PC-3 (cell line): ENCODE measurements around the gene RALGDS. TPM values are rescaled to one million over a fixed set of nuclear protein-coding genes. Genes with fewer than 3 reads are reported as not detected.

ENCODE experiments used
- ATAC-seq: fragments of 200-7000 bp; cut with Tn5 transposase; 2 replicates; pipeline ENCODE4 v1.9.1; 2020; ENCODE audit warnings: mild to moderate bottlenecking, moderate library complexity
- BruUV-seq: library from RNA; stranded (reverse); fragments of 400-500 nt; replicated peaks from 2 replicates; lab custom pipeline; 2021; lab: Mats Ljungman, UMichigan
- CTCF ChIA-PET: fragments of 300-600 bp; sonication (Branson Sonifier 250); formaldehyde crosslinking; loops from one replicate; lab custom pipeline; 2022; ENCODE audit warnings: antibody characterized with exemption; lab: Charles Lee
- POLR2A ChIA-PET: fragments of 300-600 bp; sonication (Branson Sonifier 250); formaldehyde crosslinking; loops from one replicate; lab custom pipeline; 2022; ENCODE audit warnings: antibody characterized with exemption; ENCODE audit not compliant: unreplicated experiment; lab: Charles Lee
- DNase-seq: peaks from one replicate; pipeline ENCODE4 v3.0.0-alpha.2; 2015
- H2AFZ ChIP-seq: fragments of 300-600 bp; sonication (generic); 2 replicates; pipeline ENCODE4 v1.6.0; 2016; ENCODE audit warnings: antibody characterized with exemption, low read length
- H3F3A ChIP-seq: fragments of 300-600 bp; sonication (generic); one replicate; pipeline ENCODE4 v1.6.0; 2017; ENCODE audit warnings: antibody characterized with exemption, low read length, control low read depth, mild to moderate bottlenecking; ENCODE audit not compliant: unreplicated experiment
- H3K27ac ChIP-seq: fragments of 300-600 bp; sonication (generic); 2 replicates; pipeline ENCODE4 v1.5.1; 2016; ENCODE audit warnings: mild to moderate bottlenecking, low read length
- H3K27me3 ChIP-seq: fragments of 300-600 bp; sonication (generic); 2 replicates; pipeline ENCODE4 v1.6.1; 2016; ENCODE audit warnings: low read length, mixed read lengths
- H3K36me3 ChIP-seq: fragments of 300-600 bp; sonication (generic); 2 replicates; pipeline ENCODE4 v1.6.1; 2016; ENCODE audit warnings: low read depth, mixed run types, low read length, mixed read lengths
- H3K4me1 ChIP-seq: fragments of 300-600 bp; sonication (generic); 2 replicates; pipeline ENCODE4 v1.5.1; 2016; ENCODE audit warnings: low read length; ENCODE audit not compliant: insufficient read depth
- H3K4me2 ChIP-seq: fragments of 300-600 bp; sonication (generic); 2 replicates; pipeline ENCODE4 v1.6.0; 2016; ENCODE audit warnings: low read length
- H3K4me3 ChIP-seq: fragments of 300-600 bp; sonication (generic); 2 replicates; pipeline ENCODE4 v1.5.1; 2016; ENCODE audit warnings: mild to moderate bottlenecking, low read length, mixed read lengths
- H3K79me2 ChIP-seq: fragments of 300-600 bp; sonication (generic); 2 replicates; pipeline ENCODE4 v1.6.1; 2017; ENCODE audit warnings: low read length, mixed read lengths
- H3K9ac ChIP-seq: fragments of 300-600 bp; sonication (generic); 2 replicates; pipeline ENCODE4 v1.6.0; 2016; ENCODE audit warnings: mild to moderate bottlenecking, low read length
- H3K9me2 ChIP-seq: fragments of 300-600 bp; sonication (generic); replicated peaks from 2 replicates; pipeline ENCODE4 v1.6.1; 2016; ENCODE audit warnings: mixed run types, low read length, mixed read lengths
- H3K9me3 ChIP-seq: fragments of 300-600 bp; sonication (generic); 2 replicates; pipeline ENCODE4 v1.6.1; 2016; ENCODE audit warnings: low read length, mixed read lengths
- H4K20me1 ChIP-seq: fragments of 300-600 bp; sonication (generic); 2 replicates; pipeline ENCODE4 v1.6.1; 2016; ENCODE audit warnings: low read length, mixed read lengths
- EZH2 ChIP-seq: fragments of 300-600 bp; sonication (generic); IDR thresholded peaks from one replicate; pipeline ENCODE4 v1.6.1; 2017; ENCODE audit warnings: antibody characterized with exemption, mild to moderate bottlenecking, low read length; ENCODE audit not compliant: unreplicated experiment
- EZH2phosphoT487 ChIP-seq: fragments of 300-600 bp; sonication (generic); IDR thresholded peaks from 2 replicates; pipeline ENCODE4 v1.6.1; 2018; ENCODE audit warnings: mild to moderate bottlenecking, antibody characterized with exemption, low read length, borderline replicate concordance
- intact Hi-C: fragments of 100-400 bp; cut with micrococcal nuclease; formaldehyde crosslinking; loops from 2 replicates; pipeline ENCODE4 v1.9.0; 2023
- total RNA-seq: library from RNA; depleted of rRNA; stranded (reverse); fragments of >200 nt; gene quantifications from 2 replicates; pipeline ENCODE4 v1.2.3, GENCODE V29; 2014
- TF ChIP-seq, protein P1 (sequence below): fragments of 300-600 bp; sonication (generic); conservative IDR thresholded peaks from 2 replicates; pipeline ENCODE4 v1.5.1; 2017; ENCODE audit warnings: antibody characterized with exemption, low read depth, mild to moderate bottlenecking, low read length

RALGDS gene
- total RNA-seq, 1 experiment from 2014 or later: 32.2 TPM

DNA sequence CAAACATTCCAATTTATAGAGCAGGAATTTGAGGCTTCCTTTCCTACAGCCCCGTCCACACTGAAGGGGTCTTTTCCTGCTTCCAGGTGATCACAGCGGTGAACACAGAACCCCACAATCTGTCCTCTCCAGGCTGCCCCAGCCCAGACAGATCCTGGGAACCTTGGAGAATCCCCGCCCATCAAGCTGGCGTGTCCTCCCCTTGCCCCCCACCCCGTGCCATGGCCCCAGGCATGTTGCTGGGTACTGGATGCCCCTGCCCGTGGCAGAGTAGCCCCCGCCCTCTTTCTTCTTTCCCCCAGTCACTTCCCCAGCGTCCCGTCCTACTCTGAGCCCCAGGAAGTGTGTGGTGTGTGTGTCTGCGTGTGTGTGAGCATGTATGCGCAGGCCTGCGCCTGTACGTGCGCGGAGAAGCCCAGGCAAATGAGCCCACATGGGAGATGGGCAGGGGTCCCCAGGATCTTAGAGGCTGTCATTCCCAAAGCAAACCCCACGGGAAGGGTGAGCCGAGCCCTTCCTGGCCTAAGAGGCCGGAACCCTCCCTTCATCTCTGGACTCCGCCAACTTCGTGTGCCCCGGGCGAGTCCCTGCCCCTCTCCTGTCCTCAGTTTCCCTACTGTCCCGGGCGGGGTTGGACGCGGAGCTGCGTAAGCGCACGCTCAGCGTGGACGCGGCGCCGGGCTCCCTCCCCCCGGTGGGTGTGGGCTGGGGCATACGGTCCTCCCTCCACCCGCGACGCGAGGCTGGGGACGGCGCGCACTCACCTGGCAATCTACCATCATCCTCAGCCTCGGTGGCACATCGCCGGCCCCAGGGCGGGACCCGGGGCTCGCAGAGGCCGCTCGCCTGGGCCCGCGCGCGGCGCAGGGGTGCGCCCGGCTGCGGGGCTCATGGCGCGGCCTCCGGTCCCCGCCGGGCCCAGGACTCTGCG is 27.4 kb upstream of the RALGDS start:
- intact Hi-C loops: loop anchor here (2.0 kb wide), 2 partner anchors 28 to 118 kb away; partner anchors contain the start of genes GTF3C5 and RALGDS
- no peaks in the 10 kb centered on the region for H3F3A ChIP-seq
- peak overlapping the region; percentile 100 for H3K4me2 ChIP-seq
- ChIA-PET POLR2A (interaction anchor here (0.5 to 1.0 kb wide), 2 partner anchors 15 to 28 kb away, joined by 3 to 5 read pairs; no protein-coding TSS in a partner anchor), CTCF (interaction anchor here (0.9 kb wide), 1 partner anchor 13 kb away, joined by 5 read pairs; no protein-coding TSS in a partner anchor)
- peaks cover 47% of the 10 kb centered on the region for H3K79me2 ChIP-seq
- H3K9me2 ChIP-seq: no peaks in the 10 kb centered on the region
- no TSS peak for BruUV-seq
- peaks cover 9% of the 10 kb centered on the region for H4K20me1 ChIP-seq
- H2AFZ ChIP-seq: peak overlapping the region; percentile 42; the same call in 1 of the 2 replicates
- DNase-seq (no peak), ATAC-seq (peak; percentile 10)
- no peak for TF ChIP-seq EZH2
- TF ChIP-seq, protein P1, sequence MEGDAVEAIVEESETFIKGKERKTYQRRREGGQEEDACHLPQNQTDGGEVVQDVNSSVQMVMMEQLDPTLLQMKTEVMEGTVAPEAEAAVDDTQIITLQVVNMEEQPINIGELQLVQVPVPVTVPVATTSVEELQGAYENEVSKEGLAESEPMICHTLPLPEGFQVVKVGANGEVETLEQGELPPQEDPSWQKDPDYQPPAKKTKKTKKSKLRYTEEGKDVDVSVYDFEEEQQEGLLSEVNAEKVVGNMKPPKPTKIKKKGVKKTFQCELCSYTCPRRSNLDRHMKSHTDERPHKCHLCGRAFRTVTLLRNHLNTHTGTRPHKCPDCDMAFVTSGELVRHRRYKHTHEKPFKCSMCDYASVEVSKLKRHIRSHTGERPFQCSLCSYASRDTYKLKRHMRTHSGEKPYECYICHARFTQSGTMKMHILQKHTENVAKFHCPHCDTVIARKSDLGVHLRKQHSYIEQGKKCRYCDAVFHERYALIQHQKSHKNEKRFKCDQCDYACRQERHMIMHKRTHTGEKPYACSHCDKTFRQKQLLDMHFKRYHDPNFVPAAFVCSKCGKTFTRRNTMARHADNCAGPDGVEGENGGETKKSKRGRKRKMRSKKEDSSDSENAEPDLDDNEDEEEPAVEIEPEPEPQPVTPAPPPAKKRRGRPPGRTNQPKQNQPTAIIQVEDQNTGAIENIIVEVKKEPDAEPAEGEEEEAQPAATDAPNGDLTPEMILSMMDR: no peak
- TF ChIP-seq EZH2phosphoT487: no peak
- H3K27ac ChIP-seq: peak overlapping the region; percentile 69
- peak overlapping the region; percentile 86 for H3K9ac ChIP-seq
- no peaks in the 10 kb centered on the region for H3K27me3 ChIP-seq
- no peaks in the 10 kb centered on the region; the same call in 1 of the 2 replicates for H3K36me3 ChIP-seq
- H3K9me3 ChIP-seq: no peaks in the 10 kb centered on the region
- H3K4me3 ChIP-seq: peak overlapping the region; percentile 91
- peaks cover 22% of the 10 kb centered on the region for H3K4me1 ChIP-seq

DNA sequence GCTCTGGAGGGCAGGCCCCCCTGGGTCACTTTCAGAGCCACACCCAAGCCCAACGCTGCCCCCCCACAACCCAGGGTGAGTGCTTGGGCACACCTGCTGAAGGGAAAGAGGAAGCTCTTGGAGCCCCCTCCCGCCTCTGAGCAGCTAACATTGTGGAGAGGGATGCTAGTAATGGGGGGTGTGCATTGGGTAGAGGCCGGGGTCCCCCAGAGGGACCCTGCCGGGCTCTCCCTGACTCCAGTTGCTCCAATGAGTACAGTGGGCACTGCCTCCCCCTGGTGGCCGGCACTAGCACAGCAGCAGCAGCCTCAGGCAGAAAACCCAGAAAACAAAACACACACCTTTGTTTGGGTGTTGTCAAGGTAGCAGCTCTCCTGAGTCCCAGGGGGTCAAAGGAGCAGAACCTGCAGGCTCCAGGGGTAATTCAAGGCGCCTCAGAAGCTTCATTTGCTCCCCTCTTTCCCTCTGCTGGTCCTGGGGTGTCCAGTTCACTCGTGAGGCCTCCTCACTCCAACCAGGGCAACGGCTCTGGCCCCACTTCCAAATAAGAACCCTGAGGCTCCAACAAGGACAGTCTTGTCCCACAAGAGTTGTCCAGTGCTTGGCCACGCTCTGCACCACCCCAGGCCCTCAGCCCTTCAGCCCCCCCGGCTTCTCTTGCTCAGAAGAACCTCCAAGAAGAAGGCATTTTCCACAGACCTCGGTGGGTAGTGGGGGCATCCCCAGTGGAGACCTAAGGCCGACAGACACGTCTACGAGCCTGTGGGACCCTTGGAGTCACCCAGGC is 26.6 kb upstream of the RALGDS start:
- Histone ChIP-seq H3K9me2 (no peaks in the 10 kb centered on the region), H3K4me3 (peak overlapping the region; percentile 91), H3K27me3 (no peaks in the 10 kb centered on the region), H3K36me3 (no peaks in the 10 kb centered on the region; the same call in 1 of the 2 replicates), H3K27ac (peak overlapping the region; percentile 69), H3K9ac (peak overlapping the region; percentile 86), H3K4me2 (peak overlapping the region; percentile 100), H3F3A (no peaks in the 10 kb centered on the region), H2AFZ (no peak overlapping the region), H4K20me1 (peaks cover 9% of the 10 kb centered on the region), H3K79me2 (peaks cover 56% of the 10 kb centered on the region), H3K9me3 (no peaks in the 10 kb centered on the region), H3K4me1 (peaks cover 22% of the 10 kb centered on the region)
- DNase-seq: peak; percentile 74
- TSS peak; percentile 51 for BruUV-seq
- ATAC-seq: peak; percentile 13
- ChIA-PET CTCF (interaction anchor here (0.9 kb wide), 1 partner anchor 12 kb away, joined by 5 read pairs; no protein-coding TSS in a partner anchor), POLR2A (no interaction called here)
- TF ChIP-seq EZH2phosphoT487: no peak
- TF ChIP-seq, protein P1: peak; percentile 83
- no peak for TF ChIP-seq EZH2
- intact Hi-C loops: loop anchor here (2.0 kb wide), 3 partner anchors 27 to 117 kb away; partner anchors contain the start of genes GTF3C5 and RALGDS
